OCI-LY7 (cell line): ENCODE data around the gene SNAI3. TPM values are rescaled to one million over a fixed set of nuclear protein-coding genes. Genes with fewer than 3 reads are reported as not detected.

Experiments
- BruUV-seq: library from RNA; stranded (reverse); fragments of 400-500 nt; replicated peaks from 2 replicates; lab custom pipeline; 2021; lab: Mats Ljungman, UMichigan
- CTCF ChIA-PET: fragments of 300-600 bp; sonication (Branson Sonifier 250); formaldehyde crosslinking; loops from one replicate; lab custom pipeline; 2022; ENCODE audit warnings: antibody characterized with exemption; ENCODE audit not compliant: unreplicated experiment; lab: Charles Lee
- POLR2A ChIA-PET: fragments of 300-600 bp; sonication (Branson Sonifier 250); formaldehyde crosslinking; loops from one replicate; lab custom pipeline; 2022; ENCODE audit warnings: antibody characterized with exemption; lab: Charles Lee
- DNase-seq: peaks from one replicate; pipeline ENCODE4 v3.0.0-alpha.2; 2015; ENCODE audit warnings: low spot score
- H2AFZ ChIP-seq: fragments of 200-600 bp; sonication (generic), shearing (Covaris generic); 2 replicates; pipeline ENCODE4 v1.6.1; 2014; ENCODE audit warnings: mild to moderate bottlenecking, antibody characterized with exemption, low read length, moderate library complexity
- H3K27ac ChIP-seq: fragments of 200-600 bp; sonication (generic); 2 replicates; pipeline ENCODE4 v1.5.1; 2014; ENCODE audit warnings: mixed run types, low read depth, mild to moderate bottlenecking, moderate library complexity, low read length, inconsistent platforms; ENCODE audit not compliant: poor library complexity, severe bottlenecking
- H3K36me3 ChIP-seq: fragments of 200-600 bp; sonication (generic); 2 replicates; pipeline ENCODE4 v1.6.1; 2014; ENCODE audit warnings: mild to moderate bottlenecking, antibody characterized with exemption, low read length, moderate library complexity, mixed read lengths; ENCODE audit not compliant: insufficient read depth
- H3K4me1 ChIP-seq: fragments of 200-600 bp; sonication (generic); 2 replicates; pipeline ENCODE4 v1.5.1; 2014; ENCODE audit warnings: mild to moderate bottlenecking, low read length; ENCODE audit not compliant: insufficient read depth, poor library complexity, severe bottlenecking
- H3K4me2 ChIP-seq: fragments of 200-600 bp; sonication (generic); 2 replicates; pipeline ENCODE4 v1.6.1; 2014; ENCODE audit warnings: mild to moderate bottlenecking, low read length
- H3K4me3 ChIP-seq: fragments of 200-600 bp; sonication (generic); 2 replicates; pipeline ENCODE4 v1.5.1; 2014; ENCODE audit warnings: mild to moderate bottlenecking, low read depth, low read length; ENCODE audit not compliant: poor library complexity, severe bottlenecking
- H3K79me2 ChIP-seq: fragments of 200-600 bp; sonication (generic); 2 replicates; pipeline ENCODE4 v1.6.1; 2016; ENCODE audit warnings: low read depth, mild to moderate bottlenecking, low read length, moderate library complexity, mixed read lengths; ENCODE audit not compliant: insufficient read depth
- H3K9me2 ChIP-seq: fragments of 200-600 bp; sonication (generic); 2 replicates; pipeline ENCODE4 v1.6.1; 2016; ENCODE audit warnings: mild to moderate bottlenecking, low read length, mixed read lengths; ENCODE audit not compliant: insufficient read depth
- H3K9me3 ChIP-seq: fragments of 200-600 bp; sonication (generic); 2 replicates; pipeline ENCODE4 v1.6.1; 2014; ENCODE audit warnings: mild to moderate bottlenecking, mixed run types, low read length, mixed read lengths
- H4K20me1 ChIP-seq: fragments of 200-600 bp; sonication (generic); 2 replicates; pipeline ENCODE4 v1.6.1; 2014; ENCODE audit warnings: mild to moderate bottlenecking, antibody characterized with exemption, low read length, moderate library complexity, mixed read lengths; ENCODE audit not compliant: insufficient read depth
- EZH2phosphoT487 ChIP-seq: fragments of 200-600 bp; sonication (generic); IDR thresholded peaks from 2 replicates; pipeline ENCODE4 v1.6.1; 2018; ENCODE audit warnings: low read depth, borderline replicate concordance, mild to moderate bottlenecking, mixed run types, antibody characterized with exemption, low read length, moderate library complexity, mixed read lengths
- intact Hi-C: fragments of 100-400 bp; cut with micrococcal nuclease; formaldehyde crosslinking; loops from one replicate; pipeline ENCODE4 v1.10.0; 2022; ENCODE audit not compliant: unreplicated experiment
- total RNA-seq, 2 experiments: library from RNA; depleted of rRNA in 1 of 2; stranded (reverse); fragments of >200 nt in 1 of 2; shearing (Covaris generic) in 1 of 2; gene quantifications; 2 replicates each; pipeline ENCODE4 v1.2.3, GENCODE V29; 2014 to 2022
- TF ChIP-seq, protein P1 (sequence below): fragments of 200-600 bp; sonication (generic); conservative IDR thresholded peaks from 2 replicates; pipeline ENCODE4 v1.5.1; 2014; ENCODE audit warnings: mild to moderate bottlenecking, antibody characterized with exemption, low read length, moderate library complexity, mixed read lengths

Gene SNAI3
- total RNA-seq, 2 experiments from 2014 or later, result 3.1 to 3.3 TPM

DNA sequence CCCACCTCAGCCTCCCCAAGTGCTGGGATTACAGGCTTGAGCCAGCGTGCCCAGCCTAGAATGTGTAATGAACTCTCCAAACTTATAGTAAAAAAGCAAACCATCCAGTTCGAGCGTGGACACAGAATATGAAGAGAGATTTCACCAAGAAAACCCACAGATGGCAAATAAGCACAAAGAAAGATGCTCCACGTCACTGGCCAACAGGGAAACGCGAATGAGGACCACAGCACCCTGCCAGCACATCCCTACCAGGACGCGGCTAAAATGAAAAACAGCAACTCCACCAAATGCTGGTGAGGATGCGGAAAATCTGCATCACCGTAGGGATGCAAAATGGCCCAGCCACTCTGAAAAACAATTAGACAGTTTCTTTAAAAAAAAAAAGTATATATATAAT lies 24.8 kb downstream of the SNAI3 start:
- Histone ChIP-seq H3K9me3 (no peaks in the 10 kb centered on the region), H3K4me2 (peak overlapping the region; percentile 83), H3K4me3 (peak overlapping the region; percentile 86), H2AFZ (no peak overlapping the region), H3K4me1 (peaks cover 31% of the 10 kb centered on the region), H4K20me1 (no peaks in the 10 kb centered on the region), H3K27ac (peak overlapping the region; percentile 55), H3K36me3 (peaks cover 24% of the 10 kb centered on the region; the same call in 1 of the 2 replicates), H3K9me2 (no peaks in the 10 kb centered on the region), H3K79me2 (peaks cover 37% of the 10 kb centered on the region; the same call in 1 of the 2 replicates)
- no TSS peak for BruUV-seq
- no peak for DNase-seq
- TF ChIP-seq EZH2phosphoT487, result no peak
- TF ChIP-seq, protein P1, sequence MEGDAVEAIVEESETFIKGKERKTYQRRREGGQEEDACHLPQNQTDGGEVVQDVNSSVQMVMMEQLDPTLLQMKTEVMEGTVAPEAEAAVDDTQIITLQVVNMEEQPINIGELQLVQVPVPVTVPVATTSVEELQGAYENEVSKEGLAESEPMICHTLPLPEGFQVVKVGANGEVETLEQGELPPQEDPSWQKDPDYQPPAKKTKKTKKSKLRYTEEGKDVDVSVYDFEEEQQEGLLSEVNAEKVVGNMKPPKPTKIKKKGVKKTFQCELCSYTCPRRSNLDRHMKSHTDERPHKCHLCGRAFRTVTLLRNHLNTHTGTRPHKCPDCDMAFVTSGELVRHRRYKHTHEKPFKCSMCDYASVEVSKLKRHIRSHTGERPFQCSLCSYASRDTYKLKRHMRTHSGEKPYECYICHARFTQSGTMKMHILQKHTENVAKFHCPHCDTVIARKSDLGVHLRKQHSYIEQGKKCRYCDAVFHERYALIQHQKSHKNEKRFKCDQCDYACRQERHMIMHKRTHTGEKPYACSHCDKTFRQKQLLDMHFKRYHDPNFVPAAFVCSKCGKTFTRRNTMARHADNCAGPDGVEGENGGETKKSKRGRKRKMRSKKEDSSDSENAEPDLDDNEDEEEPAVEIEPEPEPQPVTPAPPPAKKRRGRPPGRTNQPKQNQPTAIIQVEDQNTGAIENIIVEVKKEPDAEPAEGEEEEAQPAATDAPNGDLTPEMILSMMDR, result no peak
- ChIA-PET POLR2A (no interaction called here), CTCF (no interaction called here)
- intact Hi-C loops, result loop anchor here (5.0 to 10.0 kb wide), 3 partner anchors 121 to 207 kb away; partner anchors contain the start of genes CDT1 and ZFPM1

DNA sequence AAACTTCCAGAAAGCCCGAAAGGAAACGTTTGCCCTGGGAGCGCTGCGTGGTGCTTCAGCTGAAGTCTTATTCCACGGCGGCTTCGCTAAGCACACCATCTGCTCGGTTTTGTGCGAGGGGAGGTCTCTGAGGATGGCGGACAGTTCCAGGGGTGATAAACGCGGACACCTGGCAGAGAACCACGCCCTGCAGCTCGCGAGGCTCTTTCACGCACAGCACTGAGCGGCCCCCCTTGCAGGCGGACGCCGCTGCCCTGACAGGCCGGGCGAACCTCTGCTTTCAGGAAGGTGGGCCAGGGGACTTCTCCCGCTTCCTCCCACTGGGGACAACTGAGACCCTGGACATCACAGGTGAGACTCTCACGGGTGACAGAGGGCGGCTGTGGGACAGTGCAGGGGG lies 27.1 kb downstream of the SNAI3 start:
- H3K36me3 ChIP-seq, result peaks cover 33% of the 10 kb centered on the region; the same call in 1 of the 2 replicates
- TF ChIP-seq, protein P1, result no peak
- TF ChIP-seq EZH2phosphoT487, result no peak
- no peaks in the 10 kb centered on the region for H3K9me2 ChIP-seq
- DNase-seq, result no peak
- H4K20me1 ChIP-seq, result no peaks in the 10 kb centered on the region
- H3K4me2 ChIP-seq, result no peak overlapping the region
- no peak overlapping the region for H3K4me3 ChIP-seq
- BruUV-seq, result no TSS peak
- H3K9me3 ChIP-seq, result no peaks in the 10 kb centered on the region
- no peak overlapping the region for H2AFZ ChIP-seq
- no peak overlapping the region for H3K27ac ChIP-seq
- H3K4me1 ChIP-seq, result peaks cover 12% of the 10 kb centered on the region
- ChIA-PET POLR2A (no interaction called here), CTCF (interaction anchor here (0.6 kb wide), 1 partner anchor 69 kb away, joined by 3 read pairs; no protein-coding TSS in a partner anchor)
- peaks cover 37% of the 10 kb centered on the region; the same call in 1 of the 2 replicates for H3K79me2 ChIP-seq
- intact Hi-C loops, result no loop called here

GRCh38 chr16:88658714-88659113 lies 27.6 kb downstream of the SNAI3 start:
- ChIA-PET POLR2A (no interaction called here), CTCF (no interaction called here)

More at GRCh38 chr16:88658714-88659113, 27.6 kb downstream of the SNAI3 start:
- Histone ChIP-seq H4K20me1 (no peaks in the 10 kb centered on the region), H3K9me2 (no peaks in the 10 kb centered on the region), H3K4me2 (no peak overlapping the region), H3K27ac (no peak overlapping the region), H3K4me1 (peaks cover 9% of the 10 kb centered on the region), H3K36me3 (peaks cover 33% of the 10 kb centered on the region; the same call in 1 of the 2 replicates), H2AFZ (no peak overlapping the region), H3K4me3 (no peak overlapping the region), H3K79me2 (peaks cover 33% of the 10 kb centered on the region; the same call in 1 of the 2 replicates), H3K9me3 (no peaks in the 10 kb centered on the region)
- DNase-seq, result no peak
- TF ChIP-seq, protein P1, result no peak
- TF ChIP-seq EZH2phosphoT487, result no peak
- intact Hi-C loops, result no loop called here
- BruUV-seq, result no TSS peak
